HCT116 (cell line): ENCODE measurements around the gene USP46. TPM values are rescaled to one million over a fixed set of nuclear protein-coding genes. Genes with fewer than 3 reads are reported as not detected.

Experiments used
- ATAC-seq: fragments of 200-7000 bp; cut with Tn5 transposase; 2 replicates; pipeline ENCODE4 v1.9.1; 2020; ENCODE audit warnings: mild to moderate bottlenecking, moderate library complexity
- BruUV-seq: library from RNA; stranded (reverse); fragments of 400-500 nt; replicated peaks from 2 replicates; lab custom pipeline; 2021; lab: Mats Ljungman, UMichigan
- CTCF ChIA-PET: fragments of 300-600 bp; sonication (Branson Sonifier 250); formaldehyde crosslinking; loops from one replicate; lab custom pipeline; 2021; ENCODE audit warnings: antibody characterized with exemption; lab: Charles Lee
- POLR2A ChIA-PET: fragments of 300-600, 350-600 bp; sonication (Branson Sonifier 250); formaldehyde crosslinking; loops from one replicate; lab custom pipeline; 2021; ENCODE audit warnings: antibody characterized with exemption; lab: Charles Lee
- RAD21 ChIA-PET, 2 experiments: fragments of 300-600 bp; sonication (Branson Sonifier 250); formaldehyde crosslinking; loops; one replicate each; lab custom pipeline; 2023; ENCODE audit warnings: low total read pairs in 2 of 2; ENCODE audit not compliant: uncharacterized antibody in 2 of 2, unreplicated experiment in 2 of 2, low non-redundant PET in 1 of 2; lab: Charles Lee
- DNase-seq: peaks from one replicate; pipeline ENCODE4 v3.0.0-alpha.2; 2010; ENCODE audit warnings: low read depth, low spot score
- H2AFZ ChIP-seq: fragments of 200-600 bp; shearing (Covaris generic), sonication (generic); 2 replicates; pipeline ENCODE4 v1.6.1; 2017; ENCODE audit warnings: low read depth, mixed run types, mixed read lengths, antibody characterized with exemption, low read length; ENCODE audit not compliant: poor library complexity, severe bottlenecking
- H3K27ac ChIP-seq: 2 replicates; pipeline ENCODE4 v1.5.1; 2012; ENCODE audit warnings: low read depth, low read length
- H3K27me3 ChIP-seq: fragments of 200-600 bp; sonication (generic); 2 replicates; pipeline ENCODE4 v1.6.1; 2016; ENCODE audit warnings: mixed run types, low read length, mixed read lengths; ENCODE audit not compliant: insufficient read depth
- H3K36me3 ChIP-seq, 2 experiments: fragments of 200-500 bp in 1 of 2; fragments of 200-600 bp in 1 of 2; sonication (Bioruptor generic) in 1 of 2; sonication (generic) in 1 of 2; 2 replicates each; pipeline versions ENCODE4 v1.5.1 to v1.6.1; 2014 to 2016; ENCODE audit warnings: low read length in 2 of 2, inconsistent platforms in 1 of 2, mixed read lengths in 1 of 2, mixed run types in 1 of 2; ENCODE audit not compliant: insufficient read depth in 2 of 2, control insufficient read depth in 1 of 2
- H3K4me1 ChIP-seq, 2 experiments: fragments of 200-600 bp in 1 of 2; sonication (generic) in 1 of 2; 2 replicates each; pipeline versions ENCODE4 v1.5.1 to v1.6.1; 2012 to 2017; ENCODE audit warnings: low read length in 2 of 2, inconsistent platforms in 1 of 2, mild to moderate bottlenecking in 1 of 2, mixed read lengths in 1 of 2, mixed run types in 1 of 2, moderate library complexity in 1 of 2; ENCODE audit not compliant: insufficient read depth in 2 of 2, control insufficient read depth in 1 of 2
- H3K4me2 ChIP-seq: fragments of 200-600 bp; sonication (generic); 2 replicates; pipeline ENCODE4 v1.6.1; 2017; ENCODE audit warnings: mixed run types, low read length, mixed read lengths
- H3K4me3 ChIP-seq, 2 experiments: fragments of 200-600 bp in 1 of 2; sonication (generic) in 1 of 2; replicated peaks in 1 of 2; 2 replicates each; pipeline ENCODE4 v1.5.1; 2011 to 2016; ENCODE audit warnings: low read length in 2 of 2, control low read depth in 1 of 2, low read depth in 1 of 2, mild to moderate bottlenecking in 1 of 2, mixed read lengths in 1 of 2, mixed run types in 1 of 2
- H3K79me2 ChIP-seq: fragments of 200-600 bp; sonication (generic); 2 replicates; pipeline ENCODE4 v1.6.1; 2017; ENCODE audit warnings: mild to moderate bottlenecking, mixed run types, low read length, moderate library complexity, mixed read lengths; ENCODE audit not compliant: insufficient read depth
- H3K9ac ChIP-seq: fragments of 200-600 bp; sonication (generic); 2 replicates; pipeline ENCODE4 v1.6.1; 2016; ENCODE audit warnings: low read length, mixed read lengths
- H3K9me2 ChIP-seq: fragments of 200-600 bp; sonication (generic), shearing (Covaris generic); 2 replicates; pipeline ENCODE4 v1.6.1; 2017; ENCODE audit warnings: mixed run types, mild to moderate bottlenecking, moderate library complexity; ENCODE audit not compliant: insufficient read depth
- H3K9me3 ChIP-seq, 2 experiments: fragments of 200-500 bp in 1 of 2; fragments of 200-600 bp in 1 of 2; sonication (Bioruptor generic) in 1 of 2; sonication (generic) in 1 of 2; 2 replicates each; pipeline ENCODE4 v1.6.1; 2014 to 2017; ENCODE audit warnings: low read length in 2 of 2, mixed read lengths in 2 of 2, inconsistent platforms in 1 of 2, low read depth in 1 of 2, mild to moderate bottlenecking in 1 of 2, mixed run types in 1 of 2, moderate library complexity in 1 of 2; ENCODE audit not compliant: control insufficient read depth in 1 of 2, insufficient read depth in 1 of 2
- H4K20me1 ChIP-seq: fragments of 200-600 bp; sonication (generic), shearing (Covaris generic); 2 replicates; pipeline ENCODE4 v1.6.1; 2017; ENCODE audit warnings: mixed run types, mild to moderate bottlenecking, moderate library complexity; ENCODE audit not compliant: insufficient read depth
- CEBPB ChIP-seq: IDR thresholded peaks from 2 replicates; pipeline ENCODE4 v1.6.1; 2012; ENCODE audit warnings: low read depth
- EGR1 ChIP-seq: IDR thresholded peaks from 2 replicates; pipeline ENCODE4 v1.6.1; 2012; ENCODE audit warnings: low read depth
- FOSL1 ChIP-seq: IDR thresholded peaks from 2 replicates; pipeline ENCODE4 v1.6.1; 2012; ENCODE audit warnings: low read depth
- MAX ChIP-seq: IDR thresholded peaks from 2 replicates; pipeline ENCODE4 v1.6.1; 2012
- POLR2A ChIP-seq: IDR thresholded peaks from 2 replicates; pipeline ENCODE4 v1.7.0; 2011; ENCODE audit warnings: borderline replicate concordance; ENCODE audit not compliant: insufficient read depth, insufficient read length; ENCODE audit errors: extremely low read depth
- RAD21 ChIP-seq: IDR thresholded peaks from 2 replicates; pipeline ENCODE4 v1.6.1; 2012; ENCODE audit warnings: low read depth, mild to moderate bottlenecking
- REST ChIP-seq: IDR thresholded peaks from 2 replicates; pipeline ENCODE4 v1.6.1; 2012; ENCODE audit warnings: low read depth
- TCF7L2 ChIP-seq: IDR thresholded peaks from 2 replicates; pipeline ENCODE4 v1.7.0; 2011; ENCODE audit warnings: borderline replicate concordance, inconsistent platforms; ENCODE audit not compliant: insufficient read depth, insufficient read length; ENCODE audit errors: extremely low read depth
- YY1 ChIP-seq: IDR thresholded peaks from 2 replicates; pipeline ENCODE4 v1.6.1; 2011; ENCODE audit warnings: low read length, low read depth, moderate library complexity, mild to moderate bottlenecking; ENCODE audit not compliant: insufficient replicate concordance; ENCODE audit errors: extremely low read depth
- intact Hi-C: fragments of 100-400 bp; cut with micrococcal nuclease; formaldehyde crosslinking; loops from 2 replicates; pipeline ENCODE4 v1.10.0; 2022
- total RNA-seq: library from RNA; stranded (reverse); gene quantifications from one replicate; pipeline ENCODE4 v1.2.1, GENCODE V29; 2021; ENCODE audit not compliant: unreplicated experiment

The USP46 gene
- total RNA-seq, 1 experiment from 2014 or later: 36.6 TPM

- TF ChIP-seq YY1: no peak
- TF ChIP-seq MAX: no peak
- TF ChIP-seq REST: no peak
- TF ChIP-seq RAD21: no peak
- TF ChIP-seq TCF7L2: no peak
- no peak for TF ChIP-seq POLR2A
- TF ChIP-seq FOSL1: no peak
- no peak for TF ChIP-seq EGR1
- no peak for TF ChIP-seq CEBPB
- TF ChIP-seq, all 23 proteins: peak for 0
- H3K4me2 ChIP-seq: no peak overlapping the region
- no peaks in the 10 kb centered on the region for H3K79me2 ChIP-seq
- CTCF ChIA-PET: interaction anchor here (1.3 kb wide), 1 partner anchor 140 kb away, joined by 3 read pairs; no protein-coding TSS in a partner anchor
- H3K9me2 ChIP-seq: no peaks in the 10 kb centered on the region
- no peaks in the 10 kb centered on the region; a peak in 1 of 4 replicates for H3K4me1 ChIP-seq
- intact Hi-C loops: no loop called here
- no peaks in the 10 kb centered on the region for H3K9me3 ChIP-seq
- RAD21 ChIA-PET: no interaction called here
- no peak for DNase-seq
- H3K27ac ChIP-seq: no peak overlapping the region
- H4K20me1 ChIP-seq: no peaks in the 10 kb centered on the region
- H3K4me3 ChIP-seq: no peak overlapping the region
- no peak overlapping the region for H3K9ac ChIP-seq
- no peak for ATAC-seq
- H2AFZ ChIP-seq: no peak overlapping the region
- H3K27me3 ChIP-seq: no peaks in the 10 kb centered on the region
- H3K36me3 ChIP-seq: no peaks in the 10 kb centered on the region
- no TSS peak for BruUV-seq
- POLR2A ChIA-PET: no interaction called here
These were observed 25.8 kb upstream of the USP46 start for GRCh38 chr4:52684896-52685295.
